ENCODE measurements around the gene DOCK3. TPM values are rescaled to one million over a fixed set of nuclear protein-coding genes. Genes with fewer than 3 reads are reported as not detected.
"Not testable (repeated sequence)": the region's sequence is repeated elsewhere in the genome, so short reads cannot be mapped to it uniquely, and the experiment has no call there.

Gene DOCK3
- polyA plus RNA-seq, 2 of the 4 experiments (the other 2 are of a cell fraction) = 0.40 to 0.46 TPM

GRCh38 chr3:51198477-51198876 is 523.8 kb downstream of the DOCK3 start:
- DNase-seq (ENCODE audit: low read depth in 1 of 2, low spot score in 1 of 2) (no peak), ATAC-seq (no peak), FAIRE-seq (no peak)
- Histone ChIP-seq H3K4me1 (no peaks in the 10 kb centered on the region), H3K4me3 (no peak overlapping the region), H3K9me3 (no peaks in the 10 kb centered on the region), H3K27ac (no peak overlapping the region), H3K4me2 (no peak overlapping the region)
- 15% methylated on average over 3 of the region's 3 CpGs for WGBS (ENCODE audit: missing lambda C conversion rate)
- no peak for TF ChIP-seq USF2 (IDR thresholded peaks at IDR 0.05)
- no peak for TF ChIP-seq FOSL2 (IDR thresholded peaks at IDR 0.05)
- no peak for TF ChIP-seq FOSL2 (CRISPR knock-in tag; IDR thresholded peaks at IDR 0.05)
- no peak for TF ChIP-seq JUNB (IDR thresholded peaks at IDR 0.05)
- ChIA-PET POLR2A (no interaction called here), CTCF (no interaction called here)

DNA sequence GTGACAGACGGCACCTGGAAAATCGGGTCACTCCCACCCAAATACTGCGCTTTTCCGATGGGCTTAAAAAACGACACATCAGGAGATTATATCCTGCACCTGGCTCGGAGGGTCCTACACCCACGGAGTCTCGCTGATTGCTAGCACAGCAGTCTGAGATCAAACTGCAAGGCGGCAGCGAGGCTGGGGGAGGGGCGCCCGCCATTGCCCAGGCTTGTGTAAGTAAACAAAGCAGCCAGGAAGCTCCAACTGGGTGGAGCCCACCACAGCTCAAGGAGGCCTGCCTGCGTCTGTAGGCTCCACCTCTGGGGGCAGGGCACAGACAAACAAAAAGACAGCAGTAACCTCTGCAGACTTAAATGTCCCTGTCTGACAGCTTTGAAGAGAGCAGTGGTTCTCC is 524.6 kb downstream of the DOCK3 start:
- H3K4me1 ChIP-seq; H3K4me2 ChIP-seq; H3K9me3 ChIP-seq; FAIRE-seq; CTCF ChIA-PET; H3K27ac ChIP-seq; H3K4me3 ChIP-seq; DNase-seq (ENCODE audit: low read depth in 1 of 2, low spot score in 1 of 2); ATAC-seq; POLR2A ChIA-PET: not testable (repeated sequence)
- 47% methylated on average over 8 of the region's 13 CpGs for WGBS (ENCODE audit: missing lambda C conversion rate)

- TF ChIP-seq JUN (IDR thresholded peaks at IDR 0.05) (no peak), RAD21 (conservative IDR thresholded peaks at IDR 0.05 in 1 of 2, IDR thresholded peaks at IDR 0.05 in 1 of 2) (no peak), NFE2L2 (conservative IDR thresholded peaks at IDR 0.05; ENCODE audit: low read length) (no peak), BCL3 (IDR thresholded peaks at IDR 0.05) (no peak), NR3C1 (IDR thresholded peaks at IDR 0.05) (no peak), ZNF302 (CRISPR knock-in tag; IDR thresholded peaks at IDR 0.05) (no peak), CBX2 (IDR thresholded peaks at IDR 0.05; ENCODE audit: borderline replicate concordance, low read depth) (no peak), MAFK (IDR thresholded peaks at IDR 0.05; ENCODE audit: partially characterized antibody) (no peak), HOXB13 (CRISPR knock-in tag; IDR thresholded peaks at IDR 0.05; ENCODE audit: low read depth) (no peak), USF2 (IDR thresholded peaks at IDR 0.05) (no peak)
- TF ChIP-seq, protein P1, sequence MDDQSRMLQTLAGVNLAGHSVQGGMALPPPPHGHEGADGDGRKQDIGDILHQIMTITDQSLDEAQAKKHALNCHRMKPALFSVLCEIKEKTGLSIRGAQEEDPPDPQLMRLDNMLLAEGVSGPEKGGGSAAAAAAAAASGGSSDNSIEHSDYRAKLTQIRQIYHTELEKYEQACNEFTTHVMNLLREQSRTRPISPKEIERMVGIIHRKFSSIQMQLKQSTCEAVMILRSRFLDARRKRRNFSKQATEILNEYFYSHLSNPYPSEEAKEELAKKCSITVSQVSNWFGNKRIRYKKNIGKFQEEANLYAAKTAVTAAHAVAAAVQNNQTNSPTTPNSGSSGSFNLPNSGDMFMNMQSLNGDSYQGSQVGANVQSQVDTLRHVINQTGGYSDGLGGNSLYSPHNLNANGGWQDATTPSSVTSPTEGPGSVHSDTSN (IDR thresholded peaks at IDR 0.05) = no peak
- ATAC-seq = no peak
- FAIRE-seq = no peak
- no peak overlapping the region for H3K4me3 ChIP-seq
- CTCF ChIA-PET = no interaction called here
- no peaks in the 10 kb centered on the region for H3K9me3 ChIP-seq
- H3K4me2 ChIP-seq = no peak overlapping the region
- no peak overlapping the region for H3K27ac ChIP-seq
- DNase-seq (ENCODE audit: low read depth in 1 of 2, low spot score in 1 of 2) = no peak
- no peaks in the 10 kb centered on the region for H3K4me1 ChIP-seq
- POLR2A ChIA-PET = interaction anchor here (0.5 kb wide), 1 partner anchor 869 kb away, joined by 5 read pairs; no protein-coding TSS in a partner anchor
- WGBS (ENCODE audit: missing lambda C conversion rate) = 34% methylated on average over 2 of the region's 2 CpGs
These were observed 541.6 kb downstream of the DOCK3 start for GRCh38 chr3:51216291-51216690.

GRCh38 chr3:51221959-51222358 is 547.2 kb downstream of the DOCK3 start:
- no peak for FAIRE-seq
- H3K9me3 ChIP-seq = no peaks in the 10 kb centered on the region
- H3K27ac ChIP-seq = no peak overlapping the region
- no peak for DNase-seq (ENCODE audit: low read depth in 1 of 2, low spot score in 1 of 2)
- H3K4me3 ChIP-seq = no peak overlapping the region
- WGBS (ENCODE audit: missing lambda C conversion rate) = 17% methylated on average over 2 of the region's 2 CpGs
- no peak for ATAC-seq
- POLR2A ChIA-PET = no interaction called here
- H3K4me2 ChIP-seq = no peak overlapping the region
- TF ChIP-seq TP53 (CRISPR knock-in tag; IDR thresholded peaks at IDR 0.05) = no peak
- TF ChIP-seq, protein P2, sequence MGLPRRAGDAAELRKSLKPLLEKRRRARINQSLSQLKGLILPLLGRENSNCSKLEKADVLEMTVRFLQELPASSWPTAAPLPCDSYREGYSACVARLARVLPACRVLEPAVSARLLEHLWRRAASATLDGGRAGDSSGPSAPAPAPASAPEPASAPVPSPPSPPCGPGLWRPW (IDR thresholded peaks at IDR 0.05) = no peak
- no peak for TF ChIP-seq MYC (IDR thresholded peaks at IDR 0.05; ENCODE audit: borderline replicate concordance, low read length)
- no peak for TF ChIP-seq SMC3 (IDR thresholded peaks at IDR 0.05)
- TF ChIP-seq BHLHE40 (IDR thresholded peaks at IDR 0.05; ENCODE audit: low read depth, low read length) = no peak
- TF ChIP-seq RARB (CRISPR knock-in tag; IDR thresholded peaks at IDR 0.05) = no peak
- TF ChIP-seq, protein P3, sequence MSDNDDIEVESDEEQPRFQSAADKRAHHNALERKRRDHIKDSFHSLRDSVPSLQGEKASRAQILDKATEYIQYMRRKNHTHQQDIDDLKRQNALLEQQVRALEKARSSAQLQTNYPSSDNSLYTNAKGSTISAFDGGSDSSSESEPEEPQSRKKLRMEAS (IDR thresholded peaks at IDR 0.05) = no peak
- TF ChIP-seq ZNF302 (CRISPR knock-in tag; IDR thresholded peaks at IDR 0.05) = no peak
- TF ChIP-seq CBX2 (IDR thresholded peaks at IDR 0.05; ENCODE audit: borderline replicate concordance, low read depth) = no peak
- CTCF ChIA-PET = interaction anchor here (0.8 kb wide), 1 partner anchor 14 kb away, joined by 3 read pairs; no protein-coding TSS in a partner anchor
- no peaks in the 10 kb centered on the region for H3K4me1 ChIP-seq

Measured in A549 (cell line).